ENCODE measurements around the gene MICAL3.

MICAL3 gene

DNA sequence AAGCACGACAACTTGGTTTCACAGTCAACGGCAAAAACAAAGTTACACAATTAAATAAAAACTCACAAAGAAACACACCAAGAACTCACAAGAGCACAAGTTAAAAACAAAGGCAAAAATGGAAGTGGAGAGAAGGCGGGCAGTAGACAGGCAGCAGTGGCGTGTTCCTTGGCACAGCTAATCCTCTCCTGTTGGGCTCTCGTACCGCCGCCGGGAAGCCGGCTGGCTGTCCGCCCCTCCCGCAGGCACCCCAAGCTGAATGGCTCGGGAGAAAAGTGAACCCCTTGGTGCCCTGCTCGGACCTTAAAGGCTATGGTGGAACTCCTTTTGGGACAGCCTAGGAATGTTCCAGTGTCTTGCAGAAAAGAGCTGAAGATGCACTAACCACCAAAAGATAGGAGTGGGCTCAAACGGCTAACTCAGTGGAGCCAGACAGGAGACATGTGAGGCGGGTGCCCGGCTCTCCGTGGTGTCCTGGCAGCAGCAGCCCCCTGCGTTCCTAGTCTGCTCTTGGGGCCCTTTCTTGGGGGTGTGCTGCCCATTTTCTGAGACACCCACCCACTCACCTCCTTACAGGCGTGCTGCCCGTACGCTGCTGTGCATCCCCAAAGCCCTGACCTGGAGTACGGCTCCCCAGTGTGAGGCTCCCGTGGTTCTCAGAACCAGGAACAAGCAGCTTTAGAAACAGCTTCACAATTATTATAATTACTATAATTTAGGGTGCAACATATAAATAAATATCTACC is 164.0 kb downstream of the MICAL3 start:
- DNase-seq: no peak

DNA sequence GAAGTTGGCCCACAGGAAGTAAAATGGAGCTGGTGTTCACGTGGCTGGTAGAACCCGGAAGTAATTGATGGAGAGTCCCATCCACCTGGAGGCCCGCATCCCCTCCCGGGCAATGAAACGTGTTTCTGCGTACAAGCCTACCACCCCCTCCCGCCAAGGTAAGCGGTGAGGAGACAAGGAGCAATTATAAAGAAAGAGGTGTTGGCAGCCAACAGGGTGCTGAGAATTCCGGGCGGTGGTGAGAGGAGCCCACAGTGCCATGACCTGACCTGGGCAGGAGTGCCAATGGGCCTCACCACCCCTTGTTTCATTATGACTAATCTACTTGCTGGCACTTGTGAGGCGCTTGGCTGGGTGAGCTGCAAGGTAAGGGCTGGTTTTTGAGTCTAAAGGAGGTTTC is 166.3 kb downstream of the MICAL3 start:
- DNase-seq: no peak

DNA sequence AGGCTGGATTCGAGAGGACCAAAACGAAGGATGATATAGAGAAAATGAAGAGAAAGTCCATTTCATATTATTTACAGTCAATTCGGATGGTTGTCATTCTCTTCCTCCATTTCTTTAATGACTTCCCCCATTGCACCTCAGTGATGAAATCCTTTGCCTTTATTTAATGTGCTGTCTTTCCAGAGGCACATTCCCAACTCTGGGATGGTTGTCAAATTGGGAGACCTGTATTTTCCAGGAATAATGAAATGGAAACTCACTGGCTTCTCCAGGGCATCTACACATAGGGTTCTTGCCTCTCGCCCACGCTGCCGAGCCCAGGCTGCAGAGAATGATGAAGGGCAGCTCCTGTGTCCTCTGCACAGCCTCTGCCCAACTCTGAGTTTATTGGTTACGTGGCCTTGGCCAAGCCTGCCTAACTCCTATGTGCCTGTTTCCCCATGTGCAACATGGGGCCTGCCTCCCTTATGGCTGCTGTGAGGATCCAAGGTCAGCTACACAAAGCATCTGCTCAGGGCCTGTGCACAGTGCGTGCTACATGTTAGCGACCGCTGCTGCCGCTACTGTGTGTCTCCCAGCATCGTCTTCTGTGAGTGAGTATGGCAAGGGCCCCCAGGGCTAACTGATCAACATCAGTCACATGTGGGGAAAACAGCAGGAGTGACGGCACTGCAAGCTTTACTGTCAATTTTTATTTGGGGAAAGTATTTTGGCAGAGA is 168.6 kb downstream of the MICAL3 start:
- DNase-seq: no peak

DNA sequence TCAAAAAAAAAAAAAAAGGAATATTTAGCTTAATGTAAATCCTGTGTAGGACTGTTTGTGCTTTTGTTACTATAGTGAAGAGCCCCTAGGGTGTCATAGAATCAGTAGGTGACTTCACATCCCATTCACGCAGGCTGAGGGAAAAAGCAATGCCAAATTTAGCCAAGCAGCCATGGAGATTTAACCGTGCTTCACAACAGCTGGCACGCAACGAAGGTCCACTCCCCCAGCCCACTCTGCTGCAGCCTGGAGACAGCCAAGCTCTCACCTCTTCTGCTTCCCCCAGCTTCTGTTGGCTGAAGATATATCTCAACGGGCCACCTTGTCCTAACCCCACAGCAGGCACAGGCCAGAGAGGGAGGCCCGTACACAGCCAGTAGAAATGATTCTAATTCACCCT is 171.3 kb downstream of the MICAL3 start:
- DNase-seq: no peak

DNA sequence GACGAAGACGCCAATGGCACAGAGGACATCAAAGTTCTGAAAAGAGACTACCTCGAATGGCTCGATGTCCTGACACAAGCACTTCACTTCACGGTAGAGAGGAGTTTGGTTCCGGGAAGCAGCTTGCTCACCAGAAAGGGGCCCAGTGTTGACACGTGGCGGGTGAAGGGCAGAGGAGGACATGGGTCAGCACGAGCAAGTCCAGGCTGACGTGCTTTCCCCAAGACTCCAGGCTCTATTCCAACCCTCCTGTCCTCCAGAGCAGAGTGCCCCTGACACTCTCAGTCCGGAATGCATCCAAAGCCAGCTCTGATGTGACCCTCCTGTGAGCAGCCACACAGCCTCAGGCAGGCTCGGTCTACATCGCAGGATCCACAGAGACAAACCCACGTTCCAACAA is 172.6 kb downstream of the MICAL3 start:
- DNase-seq: no peak

DNA sequence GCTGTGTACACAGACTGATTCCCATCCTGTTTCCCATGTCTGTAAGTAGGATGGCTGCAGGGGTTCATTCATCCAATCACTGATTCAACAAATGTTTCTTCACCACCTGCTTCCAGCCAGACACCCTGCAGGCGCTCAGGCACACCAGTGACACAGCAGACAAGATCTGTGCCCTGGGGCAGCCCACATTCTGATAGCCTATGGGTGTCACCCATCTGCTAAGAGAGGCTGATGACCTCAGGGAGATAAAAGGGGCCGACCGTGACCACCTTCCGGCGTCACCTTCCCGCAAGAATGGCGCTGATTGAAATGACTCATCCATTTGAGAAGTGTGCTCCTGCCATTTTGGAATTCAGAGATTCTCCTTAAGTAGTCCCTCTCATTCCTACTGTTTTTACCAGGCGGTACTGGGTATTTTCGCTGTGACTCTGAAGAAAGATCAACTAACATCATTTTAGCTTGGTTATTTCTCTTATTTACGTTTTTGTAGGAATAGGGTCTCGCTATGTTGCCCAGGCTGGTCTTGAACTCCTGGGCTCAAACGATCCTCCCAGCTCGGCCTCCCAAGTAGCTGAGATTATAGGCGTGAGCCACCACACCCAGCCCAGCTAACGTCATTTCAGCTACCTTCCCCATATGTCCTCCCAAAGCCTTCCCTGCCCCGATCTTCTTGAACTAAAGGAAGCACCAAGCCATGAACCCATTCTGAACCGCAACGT is 176.8 kb downstream of the MICAL3 start:
- DNase-seq: no peak

DNA sequence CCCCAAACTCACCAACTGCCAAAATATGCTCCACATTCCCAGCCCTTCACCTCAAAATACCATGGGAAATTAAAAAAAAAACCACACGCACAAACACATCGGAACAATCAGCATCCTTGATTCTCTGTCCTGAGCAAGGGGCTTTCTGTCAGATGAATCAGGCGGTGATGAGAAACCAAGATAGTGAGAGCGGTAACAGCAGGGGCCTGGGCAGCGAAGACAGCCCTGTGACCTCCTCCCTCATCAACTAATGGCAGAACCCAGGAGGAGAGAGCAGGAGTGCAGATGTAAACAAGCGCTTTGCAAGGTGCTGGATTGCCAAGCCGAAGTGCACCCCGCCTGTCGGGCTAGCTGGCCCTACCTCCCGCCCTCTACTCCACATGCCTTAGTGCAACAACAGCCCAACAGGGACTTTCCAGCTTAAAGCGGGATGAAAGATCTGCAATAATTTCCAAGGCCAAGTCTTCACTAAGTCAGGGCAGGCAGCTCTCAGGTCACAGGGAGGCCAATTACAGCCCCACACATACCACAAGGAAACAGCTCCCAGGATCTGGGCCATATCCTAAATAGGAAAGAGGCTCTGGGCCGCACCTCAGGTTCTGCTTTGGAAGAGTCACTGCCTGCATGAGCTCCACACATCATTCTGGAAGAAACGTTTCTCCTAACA is 177.9 kb downstream of the MICAL3 start:
- DNase-seq: no peak

DNA sequence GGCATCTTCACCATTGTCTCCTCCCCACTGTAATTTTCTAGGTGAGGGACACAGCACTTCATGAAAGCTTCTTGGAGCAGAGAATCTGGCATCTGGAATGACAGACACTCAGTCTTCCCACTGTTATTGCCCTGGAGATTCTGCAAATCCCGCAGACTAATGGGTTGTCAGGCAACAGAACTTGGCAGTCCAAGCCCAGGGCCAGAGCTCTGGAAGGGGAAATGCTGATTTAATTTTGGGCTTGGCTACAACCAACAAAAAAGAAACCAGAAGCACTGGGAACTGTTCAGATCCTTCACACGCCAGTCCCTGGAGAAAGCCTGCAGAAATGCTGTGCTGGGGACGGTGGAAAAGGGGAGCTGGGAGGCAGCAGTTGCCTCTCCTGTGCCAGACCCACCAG is 178.6 kb downstream of the MICAL3 start:
- no peak for DNase-seq

DNA sequence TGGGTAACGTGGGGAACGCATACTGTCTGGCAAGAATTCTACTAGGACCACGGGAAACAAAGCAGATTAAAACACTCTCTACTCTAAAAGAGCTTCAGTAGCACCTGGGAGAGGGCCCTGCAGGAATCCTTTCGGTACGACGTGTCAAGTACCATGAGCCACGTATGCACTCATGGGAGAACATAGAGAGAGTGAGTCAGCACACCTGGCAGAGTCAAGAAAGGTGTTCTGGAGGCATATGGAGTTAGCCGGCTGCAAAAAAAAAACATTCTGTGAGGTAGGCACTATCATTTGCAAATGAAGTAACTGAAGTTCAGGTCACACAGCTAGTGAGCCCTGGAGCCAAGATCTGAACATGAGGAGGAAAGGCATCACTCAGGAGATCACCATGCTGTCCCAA is 179.0 kb downstream of the MICAL3 start:
- DNase-seq: no peak

DNA sequence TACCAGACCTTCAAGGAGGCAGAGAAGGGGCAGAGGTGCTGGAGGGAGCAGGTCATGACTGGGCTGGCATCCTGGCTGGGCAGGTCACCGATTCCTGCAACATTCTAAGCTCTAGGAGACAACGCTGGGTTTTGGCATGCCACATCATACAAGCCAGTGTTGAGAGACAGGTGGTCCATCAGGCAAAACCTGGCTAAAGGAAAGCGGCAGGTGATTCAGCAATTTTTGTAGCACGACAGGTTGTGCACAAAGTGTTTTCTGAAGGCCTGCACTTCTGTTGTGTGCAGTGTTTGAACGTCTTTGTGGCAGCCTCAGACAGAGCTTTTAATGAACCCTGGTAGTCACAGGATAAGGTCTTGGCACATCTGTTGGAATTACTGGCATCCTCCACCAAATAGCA is 180.2 kb downstream of the MICAL3 start:
- DNase-seq: no peak

DNA sequence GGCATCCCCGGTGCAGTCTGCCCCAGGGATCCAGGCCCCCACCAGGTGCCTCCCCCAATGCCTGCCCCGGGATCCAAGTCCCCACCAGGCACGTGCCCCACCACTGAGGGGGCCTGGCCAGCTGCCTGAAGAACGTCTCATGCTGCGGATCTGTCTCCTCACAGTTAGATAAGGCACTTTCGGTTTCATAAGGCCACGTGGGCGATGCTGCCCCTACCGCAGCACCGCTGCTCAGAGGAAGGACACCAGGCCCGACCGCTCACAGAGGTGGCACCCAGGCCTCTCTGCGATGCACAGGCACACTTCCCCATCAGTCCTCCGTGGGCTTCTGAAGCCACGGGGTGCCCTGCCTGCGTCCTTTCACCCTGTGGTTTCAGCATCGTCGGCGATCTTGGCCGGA is 182.0 kb downstream of the MICAL3 start:
- no peak for DNase-seq

DNA sequence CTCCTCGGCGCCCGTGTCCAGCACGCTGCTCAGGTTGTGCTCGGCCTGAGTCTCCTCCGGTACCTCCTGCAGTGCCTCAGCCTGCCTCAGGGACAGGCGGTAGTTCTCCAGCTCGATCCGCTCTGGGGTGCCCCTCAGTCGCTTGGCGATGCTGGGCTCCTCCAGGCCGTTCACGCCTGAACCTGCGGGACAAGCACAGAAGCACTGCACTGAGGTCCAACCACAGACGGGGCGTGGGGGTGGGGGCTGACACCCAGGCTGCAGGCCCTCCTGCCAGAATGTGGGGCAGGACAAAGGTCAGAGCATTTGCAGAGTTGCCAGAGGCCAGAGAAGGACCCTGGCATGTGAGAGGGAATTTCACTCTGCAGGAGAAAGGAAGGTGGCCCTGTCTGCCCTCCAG is 182.5 kb downstream of the MICAL3 start:
- no peak for DNase-seq

DNA sequence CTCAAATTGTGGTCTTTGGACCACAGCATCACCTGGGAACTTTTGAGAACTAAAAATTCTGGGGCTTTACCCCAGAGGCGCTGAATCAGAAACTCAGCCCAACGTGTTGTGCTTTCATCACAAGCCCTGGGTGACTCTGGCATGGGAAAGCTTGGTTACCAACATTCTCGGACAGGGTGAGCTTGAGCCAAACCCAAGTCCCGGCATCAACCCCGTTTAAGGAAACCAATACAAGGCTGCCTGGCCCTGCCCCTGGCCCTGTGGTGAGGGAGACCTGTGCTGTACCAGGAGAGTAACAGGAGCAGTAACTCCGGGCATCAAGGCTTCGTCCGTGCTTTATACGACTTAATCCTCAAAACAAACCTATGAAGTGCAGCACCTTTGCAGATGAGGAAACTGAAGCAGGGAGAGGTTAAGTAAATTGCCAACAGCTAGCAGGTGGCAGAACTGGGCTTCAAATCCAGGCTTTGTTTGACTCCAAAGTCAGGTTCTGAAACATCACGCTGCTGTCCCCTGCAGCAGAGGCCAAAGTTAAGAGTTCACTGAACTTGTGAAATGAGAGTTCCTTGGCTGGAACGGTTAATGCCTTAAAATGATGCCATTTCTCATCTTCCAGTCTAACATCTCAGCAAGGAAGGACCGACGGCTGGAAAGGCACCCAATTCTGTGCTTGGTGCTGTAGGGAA is 186.0 kb downstream of the MICAL3 start:
- DNase-seq: no peak

DNA sequence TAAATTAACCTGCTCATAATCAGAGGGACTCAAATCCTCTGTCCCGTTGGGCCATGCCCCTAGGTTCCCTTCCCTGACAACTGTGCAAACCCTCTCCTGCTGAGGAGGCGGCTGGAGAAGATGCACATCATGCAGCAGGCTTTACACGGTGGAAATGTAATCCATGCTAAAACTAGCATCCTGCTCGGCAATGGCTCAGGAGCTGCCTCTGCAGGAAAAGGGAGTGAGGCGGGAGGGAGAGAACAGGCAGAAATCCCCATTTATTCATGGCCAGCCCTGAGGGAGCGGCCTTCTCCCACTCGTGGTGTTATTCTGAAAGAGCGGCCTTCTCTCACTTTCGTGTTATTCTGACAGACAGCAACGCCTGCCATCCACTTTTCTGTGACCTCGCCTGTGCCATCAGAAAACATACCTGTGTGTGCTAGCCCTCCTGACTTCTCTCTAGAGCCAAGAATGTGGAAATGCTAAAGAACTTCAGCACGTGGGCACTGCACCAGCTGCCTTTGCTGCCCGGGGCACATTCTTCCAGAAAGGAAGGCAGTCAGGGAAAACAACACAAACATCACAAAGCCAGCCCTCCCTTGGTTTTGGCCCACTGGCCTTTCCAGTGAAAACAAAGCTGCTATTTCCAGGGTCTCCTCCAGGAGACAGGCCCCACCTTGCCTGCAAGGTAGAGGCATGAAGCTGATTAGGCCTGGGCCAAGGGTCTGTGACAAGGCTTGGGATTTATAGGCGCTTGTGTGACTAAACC is 187.2 kb downstream of the MICAL3 start:
- no peak for DNase-seq

DNA sequence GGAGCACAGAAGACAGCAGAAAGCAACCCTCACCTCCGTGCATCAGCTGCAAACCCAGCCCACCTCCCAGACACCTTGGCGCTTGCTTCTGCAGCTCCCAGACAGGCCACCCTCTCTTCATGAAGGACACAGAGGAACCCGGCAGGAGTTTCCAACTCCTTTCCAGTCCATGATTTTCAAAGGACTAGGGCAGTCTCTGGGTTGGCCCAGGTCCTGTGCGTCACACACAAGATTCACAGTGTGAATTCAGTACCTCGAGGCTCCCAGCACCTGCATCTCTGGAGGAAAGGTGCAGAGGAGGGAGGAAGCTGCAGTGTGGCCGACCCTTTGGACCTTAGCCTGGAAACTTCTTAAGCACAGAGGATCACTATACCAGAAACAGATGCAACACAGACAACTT is 189.1 kb downstream of the MICAL3 start:
- no peak for DNase-seq

DNA sequence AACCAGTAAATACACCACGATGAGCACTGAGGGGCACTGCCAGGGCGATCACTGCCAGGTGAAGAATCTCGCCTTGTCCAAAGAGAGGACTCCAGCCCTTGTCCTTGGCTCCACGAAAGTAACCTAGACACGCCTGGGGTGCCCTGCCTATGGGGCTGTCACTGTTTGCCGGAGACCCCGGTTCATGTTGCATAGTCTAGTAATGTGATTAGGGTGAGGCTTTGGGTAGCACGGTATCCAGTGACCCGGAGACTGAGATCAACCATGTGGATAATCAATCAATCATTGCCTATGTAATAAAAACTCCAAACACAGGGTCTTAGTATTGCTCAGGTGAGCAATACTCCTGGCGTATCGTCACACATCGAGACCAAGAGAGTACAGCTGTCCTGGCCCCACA is 190.9 kb downstream of the MICAL3 start:
- DNase-seq: no peak

DNA sequence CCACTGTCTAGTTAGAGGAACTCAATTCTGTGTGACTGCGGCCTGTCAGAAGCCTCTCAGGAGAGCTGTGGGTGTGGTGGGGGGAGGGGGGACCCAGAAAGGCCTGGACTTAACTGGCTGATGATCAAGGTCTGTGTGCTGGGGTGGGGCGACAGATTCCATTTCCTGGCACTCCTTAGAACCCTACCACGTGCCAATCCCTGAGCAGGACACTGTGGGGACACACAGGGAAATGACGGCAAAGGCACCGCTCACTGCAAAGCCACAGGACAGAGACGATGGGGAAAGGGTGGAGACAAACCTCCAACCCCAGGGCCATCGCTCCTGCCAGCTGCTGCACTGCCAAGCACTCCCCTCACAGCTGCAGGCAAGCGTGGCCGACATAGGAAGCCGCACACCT is 191.7 kb downstream of the MICAL3 start:
- DNase-seq: no peak

DNA sequence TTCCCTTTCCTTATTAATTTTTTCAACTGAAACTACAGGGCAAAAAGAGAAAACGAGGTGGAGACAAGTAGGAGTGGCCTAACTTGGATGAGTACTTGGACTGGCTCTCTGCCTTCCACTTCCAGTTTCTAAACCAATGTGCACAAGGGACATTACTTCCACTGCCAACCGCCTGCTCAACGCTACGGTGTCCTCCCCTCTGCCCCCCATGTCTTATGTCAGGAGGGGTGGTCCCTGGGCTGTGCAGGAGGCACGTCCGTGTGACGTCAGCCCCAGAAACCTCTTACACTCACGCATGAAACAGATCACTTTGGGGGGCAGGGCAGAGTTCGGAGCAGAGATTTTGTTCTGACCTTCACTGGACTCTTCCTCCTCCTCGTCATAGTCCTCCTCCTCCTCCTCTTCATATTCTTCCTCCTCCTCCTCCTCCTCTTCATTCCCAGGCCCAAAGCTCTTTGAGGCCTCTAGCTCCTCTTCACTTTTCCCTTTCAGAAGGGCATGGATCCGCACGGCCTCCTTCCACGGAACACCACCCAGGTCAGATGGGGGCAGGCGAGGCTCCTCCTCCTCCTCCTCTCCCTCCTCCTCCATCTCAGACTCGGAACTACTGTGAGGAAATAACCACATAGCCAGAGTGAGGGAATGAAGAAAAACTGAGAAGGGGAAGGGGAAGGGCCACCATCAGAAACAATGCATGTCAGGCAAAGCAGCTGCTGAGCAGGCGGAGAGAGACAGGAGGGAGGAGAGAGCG is 192.7 kb downstream of the MICAL3 start:
- DNase-seq: no peak

DNA sequence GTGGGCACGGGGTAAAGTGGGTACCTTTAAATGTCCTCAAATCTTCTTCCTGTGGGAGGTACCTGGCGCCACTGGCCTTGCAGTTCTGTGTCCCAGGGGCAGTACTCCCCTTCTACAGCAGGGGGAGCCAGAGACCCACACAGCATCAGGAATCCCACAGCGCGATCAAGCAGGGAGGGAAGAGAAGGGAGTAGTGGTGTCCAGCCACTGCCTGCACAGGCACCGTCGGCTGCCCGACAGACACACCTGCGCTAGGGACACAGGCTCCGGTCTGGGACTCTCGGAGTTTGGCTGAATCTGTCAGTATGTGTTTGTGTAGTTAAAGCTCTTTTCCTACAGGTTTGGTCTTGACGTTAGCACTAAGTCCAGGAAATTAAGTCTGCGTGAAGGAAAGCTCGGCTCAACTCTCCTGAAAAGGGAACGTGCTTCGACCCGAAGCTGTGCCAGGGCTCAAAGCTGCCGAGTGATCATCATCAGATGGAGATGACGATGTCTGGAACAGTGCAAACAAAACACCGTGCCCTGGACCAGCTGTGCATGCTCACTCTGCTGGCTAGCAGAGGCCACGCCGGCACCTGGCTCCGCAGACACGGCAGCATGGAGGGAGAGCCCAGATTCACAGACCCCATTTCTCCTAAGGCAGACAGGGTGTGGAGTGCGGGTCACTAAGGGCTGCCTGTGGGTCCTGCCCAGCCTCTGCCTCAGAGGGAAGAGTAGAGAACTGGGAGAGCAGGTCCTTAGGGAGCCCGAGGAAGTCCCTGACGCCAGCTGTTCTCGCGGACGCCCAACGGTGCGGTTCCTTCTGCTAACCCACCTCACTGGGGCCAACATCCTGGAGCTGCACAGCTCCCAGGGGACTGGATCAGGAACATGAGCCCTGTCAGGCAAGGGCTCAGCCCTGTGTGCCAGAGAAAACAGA is 194.1 kb downstream of the MICAL3 start:
- no peak for DNase-seq

DNA sequence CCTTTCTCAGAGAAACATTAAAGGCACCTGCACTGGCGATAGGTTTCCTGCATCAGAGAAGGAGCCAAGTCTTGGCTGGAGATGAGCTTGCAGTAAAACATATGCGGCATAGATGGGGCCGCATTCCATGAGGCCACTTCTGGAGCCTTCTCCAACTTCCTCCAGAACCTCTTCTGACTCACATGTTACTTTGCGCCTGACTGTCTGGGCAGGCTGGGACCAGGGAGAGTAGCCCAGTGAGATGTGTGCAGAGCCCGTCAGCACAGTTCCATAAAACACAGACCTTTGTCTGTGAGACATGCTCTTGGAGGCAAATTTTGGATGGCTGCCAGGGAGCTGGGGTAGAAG is 194.7 kb downstream of the MICAL3 start:
- no peak for DNase-seq

Measured in NCI-H1436 treated with DMSO at 0.1 percent for 48 hours (cell line).